ENCODE data around the gene KCNN4.

The KCNN4 gene

DNA sequence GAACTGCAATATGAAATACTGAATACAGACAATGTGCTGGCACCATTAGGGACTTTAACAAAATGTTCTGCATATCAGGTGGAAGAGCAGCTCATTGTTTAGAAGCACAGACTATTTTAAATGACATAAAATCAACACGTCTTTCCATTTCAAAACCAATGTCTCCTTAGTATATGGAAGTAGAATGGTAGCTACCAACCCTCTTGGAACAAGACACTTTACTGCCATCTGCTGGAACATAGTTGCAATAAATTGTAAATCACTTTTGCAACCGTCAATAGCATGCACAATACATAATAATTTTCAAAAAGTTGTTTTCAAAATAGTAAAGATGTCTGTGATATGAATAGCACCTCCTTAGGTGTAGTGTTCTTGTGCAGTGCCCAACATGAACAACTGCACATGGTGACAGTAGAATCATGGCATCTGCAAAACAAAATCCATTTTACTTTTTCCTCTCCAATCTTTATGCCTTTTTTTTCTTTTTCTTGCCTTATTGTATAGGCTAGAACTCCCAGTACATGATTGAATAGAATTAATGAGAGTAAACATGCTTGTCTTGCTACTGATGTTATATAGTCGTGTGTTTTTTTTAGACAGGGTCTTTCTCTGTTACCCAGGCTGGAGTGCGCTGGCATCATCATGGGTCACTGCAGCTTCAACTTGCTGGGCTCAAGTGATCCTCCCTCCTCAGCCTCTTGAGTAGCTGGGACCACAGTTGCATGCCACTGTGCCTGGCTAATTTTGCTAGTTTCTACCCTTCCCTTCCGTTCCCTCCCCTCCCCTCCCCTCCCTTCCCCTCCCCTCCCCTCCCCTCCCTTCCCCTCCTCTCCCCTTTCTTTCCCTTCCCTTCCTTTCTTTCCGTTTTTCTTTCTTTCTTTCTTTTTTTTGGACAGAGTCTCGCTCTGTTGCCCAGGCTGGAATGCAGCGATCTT lies 29.3 kb upstream of the KCNN4 start (continued):
- TF ChIP-seq ELK4 (IDR thresholded peaks at IDR 0.05; ENCODE audit: borderline replicate concordance, low read depth, low read length) (no peak), ZNF266 (tag by site-specific recombination; IDR thresholded peaks at IDR 0.05; ENCODE audit: low read depth) (no peak), ZNF416 (tag by site-specific recombination; IDR thresholded peaks at IDR 0.05) (no peak), PRDM10 (tag by site-specific recombination; IDR thresholded peaks at IDR 0.05) (peak; percentile 92), ZNF660 (tag by site-specific recombination; IDR thresholded peaks at IDR 0.05) (peak; percentile 95), KLF1 (tag by site-specific recombination; IDR thresholded peaks at IDR 0.05) (no peak), ZNF335 (tag by site-specific recombination; conservative IDR thresholded peaks at IDR 0.05) (0 out of 2 replicates have a peak, but pooled peaks have one; percentile 7), ZNF157 (tag by site-specific recombination; IDR thresholded peaks at IDR 0.05) (no peak), SETDB1 (IDR thresholded peaks at IDR 0.05; ENCODE audit: insufficient read length, low read length) (peak; percentile 36), ZNF600 (tag by site-specific recombination; IDR thresholded peaks at IDR 0.05) (no peak), ZNF544 (tag by site-specific recombination; IDR thresholded peaks at IDR 0.05) (no peak), ZNF169 (tag by site-specific recombination; IDR thresholded peaks at IDR 0.05) (no peak), ZNF112 (tag by site-specific recombination; IDR thresholded peaks at IDR 0.05) (no peak), ZNF624 (tag by site-specific recombination; IDR thresholded peaks at IDR 0.05) (no peak), ZFP3 (tag by site-specific recombination; IDR thresholded peaks at IDR 0.05; ENCODE audit: low read depth) (no peak), INSM2 (tag by site-specific recombination; IDR thresholded peaks at IDR 0.05) (no peak), SCRT2 (tag by site-specific recombination; IDR thresholded peaks at IDR 0.05) (peak; percentile 77), ZNF24 (tag by site-specific recombination; IDR thresholded peaks at IDR 0.05) (no peak)
- TF ChIP-seq, protein P1, sequence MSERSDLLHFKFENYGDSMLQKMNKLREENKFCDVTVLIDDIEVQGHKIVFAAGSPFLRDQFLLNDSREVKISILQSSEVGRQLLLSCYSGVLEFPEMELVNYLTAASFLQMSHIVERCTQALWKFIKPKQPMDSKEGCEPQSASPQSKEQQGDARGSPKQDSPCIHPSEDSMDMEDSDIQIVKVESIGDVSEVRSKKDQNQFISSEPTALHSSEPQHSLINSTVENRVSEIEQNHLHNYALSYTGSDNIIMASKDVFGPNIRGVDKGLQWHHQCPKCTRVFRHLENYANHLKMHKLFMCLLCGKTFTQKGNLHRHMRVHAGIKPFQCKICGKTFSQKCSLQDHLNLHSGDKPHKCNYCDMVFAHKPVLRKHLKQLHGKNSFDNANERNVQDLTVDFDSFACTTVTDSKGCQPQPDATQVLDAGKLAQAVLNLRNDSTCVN (tag by site-specific recombination; optimal IDR thresholded peaks at IDR 0.05), result peak; percentile 15

GRCh38 chr19:43807651-43808050 lies 26.9 kb upstream of the KCNN4 start:
- Histone ChIP-seq H3K36me3 (ENCODE audit: control insufficient read depth in 2 of 2, insufficient read depth in 1 of 2, low read length in 2 of 2) (no peaks in the 10 kb centered on the region; a peak in 2 of 3 replicates), H3K4me1 (ENCODE audit: control insufficient read depth, insufficient read depth, low read length) (no peaks in the 10 kb centered on the region), H3K27ac (ENCODE audit: extremely low read depth, low read depth, low read length) (no peak overlapping the region), H3K4me3 (ENCODE audit: low read depth, low read length) (no peak overlapping the region), H3K9me3 (ENCODE audit: control insufficient read depth, insufficient read depth, low read depth, low read length) (peaks cover 3% of the 10 kb centered on the region)
- ChIA-PET POLR2A (no interaction called here), CTCF (interaction anchor here (0.6 to 3.0 kb wide), 8 partner anchors 8 to 359 kb away, joined by 3 to 24 read pairs (median 5); no protein-coding TSS in a partner anchor)
- no peak for TF ChIP-seq ZSCAN30 (tag by site-specific recombination; IDR thresholded peaks at IDR 0.05)
- TF ChIP-seq ZNF114 (tag by site-specific recombination; IDR thresholded peaks at IDR 0.05), result no peak
- TF ChIP-seq ZNF548 (tag by site-specific recombination; IDR thresholded peaks at IDR 0.05), result no peak
- TF ChIP-seq, protein P2, sequence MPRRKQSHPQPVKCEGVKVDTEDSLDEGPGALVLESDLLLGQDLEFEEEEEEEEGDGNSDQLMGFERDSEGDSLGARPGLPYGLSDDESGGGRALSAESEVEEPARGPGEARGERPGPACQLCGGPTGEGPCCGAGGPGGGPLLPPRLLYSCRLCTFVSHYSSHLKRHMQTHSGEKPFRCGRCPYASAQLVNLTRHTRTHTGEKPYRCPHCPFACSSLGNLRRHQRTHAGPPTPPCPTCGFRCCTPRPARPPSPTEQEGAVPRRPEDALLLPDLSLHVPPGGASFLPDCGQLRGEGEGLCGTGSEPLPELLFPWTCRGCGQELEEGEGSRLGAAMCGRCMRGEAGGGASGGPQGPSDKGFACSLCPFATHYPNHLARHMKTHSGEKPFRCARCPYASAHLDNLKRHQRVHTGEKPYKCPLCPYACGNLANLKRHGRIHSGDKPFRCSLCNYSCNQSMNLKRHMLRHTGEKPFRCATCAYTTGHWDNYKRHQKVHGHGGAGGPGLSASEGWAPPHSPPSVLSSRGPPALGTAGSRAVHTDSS (tag by site-specific recombination; IDR thresholded peaks at IDR 0.05), result no peak
- no peak for TF ChIP-seq ZNF600 (tag by site-specific recombination; IDR thresholded peaks at IDR 0.05)
- no peak for TF ChIP-seq ZBTB7A (tag by site-specific recombination; IDR thresholded peaks at IDR 0.05; ENCODE audit: low read depth)
- no peak for TF ChIP-seq ZNF747 (tag by site-specific recombination; IDR thresholded peaks at IDR 0.05)
- TF ChIP-seq, protein P3, sequence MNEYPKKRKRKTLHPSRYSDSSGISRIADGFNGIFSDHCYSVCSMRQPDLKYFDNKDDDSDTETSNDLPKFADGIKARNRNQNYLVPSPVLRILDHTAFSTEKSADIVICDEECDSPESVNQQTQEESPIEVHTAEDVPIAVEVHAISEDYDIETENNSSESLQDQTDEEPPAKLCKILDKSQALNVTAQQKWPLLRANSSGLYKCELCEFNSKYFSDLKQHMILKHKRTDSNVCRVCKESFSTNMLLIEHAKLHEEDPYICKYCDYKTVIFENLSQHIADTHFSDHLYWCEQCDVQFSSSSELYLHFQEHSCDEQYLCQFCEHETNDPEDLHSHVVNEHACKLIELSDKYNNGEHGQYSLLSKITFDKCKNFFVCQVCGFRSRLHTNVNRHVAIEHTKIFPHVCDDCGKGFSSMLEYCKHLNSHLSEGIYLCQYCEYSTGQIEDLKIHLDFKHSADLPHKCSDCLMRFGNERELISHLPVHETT (tag by site-specific recombination; IDR thresholded peaks at IDR 0.05), result no peak
- no peak for TF ChIP-seq ZNF302 (tag by site-specific recombination; IDR thresholded peaks at IDR 0.05; ENCODE audit: low read depth)
